GM12878 (cell line): ENCODE results near the gene LZIC. TPM values are rescaled to one million over a fixed set of nuclear protein-coding genes. Genes with fewer than 3 reads are reported as not detected.

Source experiments
- ATAC-seq: fragments of 200-7000 bp; cut with Tn5 transposase; 3 replicates; pipeline ENCODE4 v1.9.1; 2020; ENCODE audit warnings: mild to moderate bottlenecking, moderate library complexity
- BruUV-seq: library from RNA; stranded (reverse); fragments of 400-500 nt; replicated peaks from 2 replicates; lab custom pipeline; 2021; lab: Mats Ljungman, UMichigan
- CTCF ChIA-PET: fragments of 300-600 bp; sonication (Branson Sonifier 250); formaldehyde crosslinking; extraction: SDS; loops from one replicate; lab custom pipeline; 2021; ENCODE audit warnings: inconsistent platforms; lab: Yijun Ruan, JAX
- POLR2A ChIA-PET: fragments of 350-600 bp; formaldehyde crosslinking; extraction: SDS; loops from one replicate; lab custom pipeline; 2021; ENCODE audit warnings: inconsistent platforms; lab: Charles Lee
- RAD21 ChIA-PET: fragments of 300-600 bp; sonication (Branson Sonifier 250); formaldehyde crosslinking; loops from one replicate; lab custom pipeline; 2023; ENCODE audit warnings: antibody characterized with exemption; ENCODE audit not compliant: unreplicated experiment; lab: Charles Lee
- SMC1A ChIA-PET: fragments of 300-600 bp; sonication (Branson Sonifier 250); formaldehyde crosslinking; loops from one replicate; lab custom pipeline; 2023; ENCODE audit not compliant: unreplicated experiment, uncharacterized antibody; lab: Charles Lee
- DNase-seq: peaks from one replicate; pipeline ENCODE4 v3.0.0-alpha.2; 2011; ENCODE audit warnings: low read depth, low spot score
- FAIRE-seq: peaks from 3 replicates; lab custom pipeline; 2011; peaks lifted over from hg19 to GRCh38; lab: Jason Lieb, UNC
- H2AFZ ChIP-seq: 2 replicates; pipeline ENCODE4 v1.6.0; 2011; ENCODE audit warnings: low read depth, low read length, control low read depth; ENCODE audit not compliant: control insufficient read depth
- H3K27ac ChIP-seq: 2 replicates; pipeline ENCODE4 v1.5.1; 2011; ENCODE audit warnings: control low read depth; ENCODE audit not compliant: control insufficient read depth, insufficient read depth
- H3K27me3 ChIP-seq, 2 experiments: replicated peaks in 1 of 2; 2 replicates each; pipeline versions ENCODE4 v1.6.0 to v1.6.1; 2011; ENCODE audit warnings: low read length in 1 of 2; ENCODE audit not compliant: control insufficient read depth in 2 of 2, insufficient read depth in 2 of 2
- H3K36me3 ChIP-seq, 2 experiments: 2 replicates each; pipeline ENCODE4 v1.5.1; 2011; ENCODE audit warnings: low read length in 1 of 2; ENCODE audit not compliant: control insufficient read depth in 2 of 2, insufficient read depth in 2 of 2
- H3K4me1 ChIP-seq: 2 replicates; pipeline ENCODE4 v1.6.1; 2011; ENCODE audit warnings: mild to moderate bottlenecking, low read length, moderate library complexity, mixed read lengths; ENCODE audit not compliant: control insufficient read depth, insufficient read depth
- H3K4me2 ChIP-seq: 2 replicates; pipeline ENCODE4 v1.6.0; 2011; ENCODE audit warnings: control low read depth; ENCODE audit not compliant: control insufficient read depth, insufficient read depth
- H3K4me3 ChIP-seq: fragments of 200-600 bp; sonication (generic); 2 replicates; pipeline ENCODE4 v1.5.1; 2016
- H3K79me2 ChIP-seq: 2 replicates; pipeline ENCODE4 v1.6.0; 2011; ENCODE audit warnings: low read length; ENCODE audit not compliant: control insufficient read depth, insufficient read depth
- H3K9ac ChIP-seq: 2 replicates; pipeline ENCODE4 v1.8.0; 2011; ENCODE audit warnings: low read length, control low read depth, mixed read lengths; ENCODE audit not compliant: control insufficient read depth, insufficient read depth
- H3K9me3 ChIP-seq: replicated peaks from 3 replicates; pipeline ENCODE4 v1.5.1; 2011; ENCODE audit warnings: mild to moderate bottlenecking, low read length; ENCODE audit not compliant: control insufficient read depth, insufficient read depth
- H4K20me1 ChIP-seq: 2 replicates; pipeline ENCODE4 v1.6.0; 2011; ENCODE audit not compliant: control insufficient read depth, insufficient read depth
- CHD2 ChIP-seq: IDR thresholded peaks from 2 replicates; pipeline ENCODE4 v1.6.1; 2011; ENCODE audit warnings: low read depth, low read length, improper control_type of control experiment, borderline replicate concordance
- CREM ChIP-seq: IDR thresholded peaks from 2 replicates; pipeline ENCODE4 v1.6.1; 2014; ENCODE audit warnings: antibody characterized with exemption, low read depth
- HDAC6 ChIP-seq: fragments of 200-600 bp; sonication (generic); IDR thresholded peaks from one replicate; pipeline ENCODE4 v1.8.0; 2017; ENCODE audit warnings: antibody characterized with exemption; ENCODE audit not compliant: unreplicated experiment
- NFXL1 ChIP-seq: fragments of 450-650 bp; IDR thresholded peaks from 2 replicates; pipeline ENCODE4 v1.6.1; 2017; ENCODE audit warnings: antibody characterized with exemption, mild to moderate bottlenecking, borderline replicate concordance
- NRF1 ChIP-seq: conservative IDR thresholded peaks from 2 replicates; pipeline ENCODE4 v1.6.1; 2011; ENCODE audit warnings: mild to moderate bottlenecking, low read depth, low read length, improper control_type of control experiment
- PAX8 ChIP-seq: fragments of 450-650 bp; IDR thresholded peaks from 2 replicates; pipeline ENCODE4 v1.6.1; 2017; ENCODE audit warnings: mild to moderate bottlenecking, moderate library complexity
- POLR2AphosphoS2 ChIP-seq: IDR thresholded peaks from 2 replicates; pipeline ENCODE4 v1.6.1; 2011; ENCODE audit warnings: low read depth, mild to moderate bottlenecking, low read length, improper control_type of control experiment, moderate library complexity
- SREBF1 ChIP-seq: IDR thresholded peaks from 2 replicates; pipeline ENCODE4 v1.6.1; 2012; ENCODE audit warnings: mild to moderate bottlenecking, low read length
- ZNF622 ChIP-seq: fragments of 450-650 bp; IDR thresholded peaks from 2 replicates; pipeline ENCODE4 v1.6.1; 2017; ENCODE audit warnings: mild to moderate bottlenecking, inconsistent platforms
- WGBS: methylation state at CpG from one replicate; pipeline ENCODE4 v1.1.6; 2016; ENCODE audit warnings: low lambda C conversion rate; ENCODE audit not compliant: insufficient replicate concordance, insufficient coverage; ENCODE audit errors: missing lambda C conversion rate; 5-methylcytosine and 5-hydroxymethylcytosine counted together
- in situ Hi-C: fragments of 300-500 bp; cut with MboI; formaldehyde crosslinking; loops from 9 replicates; pipeline ENCODE4 v1.14.3; 2018; ENCODE audit warnings: mixed read lengths
- intact Hi-C: fragments of 100-400 bp; cut with micrococcal nuclease; formaldehyde crosslinking; loops from one replicate; pipeline ENCODE4 v1.14.2; 2022; ENCODE audit not compliant: unreplicated experiment
- polyA plus RNA-seq, 11 experiments: library from polyadenylated mRNA; depleted of rRNA in 4 of 11; unstranded in 6 of 11; stranded (reverse) in 5 of 11; fragments of >200 nt; fragmentation: Nextera tagmentation in 4 of 11; fragmentation: Illumina TruSeq in 1 of 11; extraction: Ambion mirVana in 4 of 11; extraction: Trizol in 1 of 11; gene quantifications; 1 replicate in 1 of 11; 2 replicates in 10 of 11; pipeline versions ENCODE4 v1.2.1 to v1.2.3, GENCODE V29; 2011 to 2016; ENCODE audit warnings: inconsistent platforms in 2 of 11, missing spikeins in 2 of 11, low read depth in 1 of 11
- total RNA-seq, 4 experiments: library from RNA; depleted of rRNA in 3 of 4; stranded (reverse); fragments of >200 nt in 3 of 4; fragmentation: Illumina TruSeq in 1 of 4; extraction: Trizol in 1 of 4; gene quantifications; 2 replicates each; pipeline versions ENCODE4 v1.2.1 to v1.2.3, GENCODE V29; 2013 to 2021
- TF ChIP-seq, protein P1 (sequence below): fragments of 450-650 bp; IDR thresholded peaks from 2 replicates; pipeline ENCODE4 v1.6.1; 2016; ENCODE audit warnings: mild to moderate bottlenecking
- TF ChIP-seq, protein P2 (sequence below): IDR thresholded peaks from 2 replicates; pipeline ENCODE4 v1.6.1; 2011; ENCODE audit warnings: borderline replicate concordance, low read depth, mild to moderate bottlenecking, moderate library complexity, mixed read lengths, low read length; ENCODE audit not compliant: insufficient read depth; ENCODE audit errors: extremely low read length
- TF ChIP-seq, protein P3 (sequence below): fragments of 450-650 bp; formaldehyde crosslinking; IDR thresholded peaks from 2 replicates; pipeline ENCODE4 v1.5.0; 2022; ENCODE audit warnings: mild to moderate bottlenecking, missing genetic modification characterization
- TF ChIP-seq, protein P4 (sequence below): fragments of 150-350 bp; IDR thresholded peaks from 2 replicates; pipeline ENCODE4 v1.6.1; 2016; ENCODE audit warnings: low read depth, low read length

LZIC gene
- total and polyA plus RNA-seq, 10 of the 15 experiments (the other 5 are each of a cell fraction or from before 2014, with no cell fraction given) = 7.3 to 30.3 (median 17.1) TPM

DNA sequence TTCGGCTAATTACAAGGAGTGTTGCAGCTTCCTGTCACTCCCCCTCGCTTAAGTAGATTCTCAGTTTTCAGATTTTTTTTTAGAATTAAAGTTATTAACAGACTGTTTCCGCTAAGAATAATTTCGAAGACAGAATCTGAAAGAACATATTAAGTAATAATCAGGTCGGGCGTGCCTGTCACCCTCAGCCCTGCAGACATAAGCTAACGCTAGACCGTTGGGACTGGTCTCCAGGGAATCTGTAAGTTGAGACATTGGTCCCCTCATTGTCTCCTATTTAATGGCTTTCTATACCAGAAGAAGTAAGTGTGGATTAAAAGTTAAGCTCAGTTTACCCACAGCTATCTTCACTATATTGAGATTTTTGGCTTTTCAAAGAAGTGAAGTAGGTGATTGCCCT, 14.5 kb upstream of the LZIC start (continued):
- TF ChIP-seq, protein P1, sequence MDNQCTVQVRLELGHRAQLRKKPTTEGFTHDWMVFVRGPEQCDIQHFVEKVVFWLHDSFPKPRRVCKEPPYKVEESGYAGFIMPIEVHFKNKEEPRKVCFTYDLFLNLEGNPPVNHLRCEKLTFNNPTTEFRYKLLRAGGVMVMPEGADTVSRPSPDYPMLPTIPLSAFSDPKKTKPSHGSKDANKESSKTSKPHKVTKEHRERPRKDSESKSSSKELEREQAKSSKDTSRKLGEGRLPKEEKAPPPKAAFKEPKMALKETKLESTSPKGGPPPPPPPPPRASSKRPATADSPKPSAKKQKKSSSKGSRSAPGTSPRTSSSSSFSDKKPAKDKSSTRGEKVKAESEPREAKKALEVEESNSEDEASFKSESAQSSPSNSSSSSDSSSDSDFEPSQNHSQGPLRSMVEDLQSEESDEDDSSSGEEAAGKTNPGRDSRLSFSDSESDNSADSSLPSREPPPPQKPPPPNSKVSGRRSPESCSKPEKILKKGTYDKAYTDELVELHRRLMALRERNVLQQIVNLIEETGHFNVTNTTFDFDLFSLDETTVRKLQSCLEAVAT = no peak

DNA sequence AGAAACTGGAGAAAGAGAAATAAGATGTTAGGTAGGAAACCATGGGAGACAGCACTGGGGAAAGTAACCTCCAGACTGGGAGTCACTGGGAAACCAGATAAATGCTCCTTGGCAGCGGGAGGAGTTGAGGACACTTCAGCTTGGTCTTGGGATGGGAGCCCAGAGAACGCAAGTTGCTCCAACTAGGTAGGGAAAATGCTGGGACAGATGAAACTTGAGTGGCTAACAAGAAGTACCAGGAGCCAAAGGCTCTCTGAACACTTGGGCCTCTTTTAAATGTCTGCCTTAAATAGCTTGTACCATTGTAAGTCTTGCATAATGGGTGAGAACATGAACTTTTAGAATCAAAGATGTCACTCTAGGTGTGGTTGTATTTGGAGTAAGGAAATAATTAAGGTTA, 3.1 kb upstream of the LZIC start:
- Histone ChIP-seq H3K9me3 (no peaks in the 10 kb centered on the region), H3K36me3 (no peaks in the 10 kb centered on the region; a peak in 1 of 4 replicates), H4K20me1 (no peaks in the 10 kb centered on the region), H2AFZ (no peak overlapping the region), H3K4me3 (no peak overlapping the region), H3K9ac (no peak overlapping the region), H3K4me1 (peaks cover 18% of the 10 kb centered on the region), H3K27ac (no peak overlapping the region), H3K79me2 (peaks cover 19% of the 10 kb centered on the region), H3K27me3 (no peaks in the 10 kb centered on the region), H3K4me2 (no peak overlapping the region)
- in situ Hi-C loops = no loop called here
- FAIRE-seq (no peak), DNase-seq (no peak), ATAC-seq (no peak)
- WGBS = 100% methylated on average over 2 of the region's 2 CpGs
- ChIA-PET POLR2A (no interaction called here), RAD21 (no interaction called here), CTCF (interaction anchor here (0.8 kb wide), 1 partner anchor 549 kb away, joined by 3 read pairs; no protein-coding TSS in a partner anchor), SMC1A (no interaction called here)
- no TSS peak for BruUV-seq
- intact Hi-C loops = no loop called here
- TF ChIP-seq HDAC6 (no peak), ZNF622 (no peak), NRF1 (no peak), SREBF1 (no peak), CREM (no peak), PAX8 (no peak), POLR2AphosphoS2 (no peak), CHD2 (no peak), NFXL1 (no peak)
- TF ChIP-seq, protein P2, sequence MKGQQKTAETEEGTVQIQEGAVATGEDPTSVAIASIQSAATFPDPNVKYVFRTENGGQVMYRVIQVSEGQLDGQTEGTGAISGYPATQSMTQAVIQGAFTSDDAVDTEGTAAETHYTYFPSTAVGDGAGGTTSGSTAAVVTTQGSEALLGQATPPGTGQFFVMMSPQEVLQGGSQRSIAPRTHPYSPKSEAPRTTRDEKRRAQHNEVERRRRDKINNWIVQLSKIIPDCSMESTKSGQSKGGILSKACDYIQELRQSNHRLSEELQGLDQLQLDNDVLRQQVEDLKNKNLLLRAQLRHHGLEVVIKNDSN = no peak
- TF ChIP-seq, protein P3, sequence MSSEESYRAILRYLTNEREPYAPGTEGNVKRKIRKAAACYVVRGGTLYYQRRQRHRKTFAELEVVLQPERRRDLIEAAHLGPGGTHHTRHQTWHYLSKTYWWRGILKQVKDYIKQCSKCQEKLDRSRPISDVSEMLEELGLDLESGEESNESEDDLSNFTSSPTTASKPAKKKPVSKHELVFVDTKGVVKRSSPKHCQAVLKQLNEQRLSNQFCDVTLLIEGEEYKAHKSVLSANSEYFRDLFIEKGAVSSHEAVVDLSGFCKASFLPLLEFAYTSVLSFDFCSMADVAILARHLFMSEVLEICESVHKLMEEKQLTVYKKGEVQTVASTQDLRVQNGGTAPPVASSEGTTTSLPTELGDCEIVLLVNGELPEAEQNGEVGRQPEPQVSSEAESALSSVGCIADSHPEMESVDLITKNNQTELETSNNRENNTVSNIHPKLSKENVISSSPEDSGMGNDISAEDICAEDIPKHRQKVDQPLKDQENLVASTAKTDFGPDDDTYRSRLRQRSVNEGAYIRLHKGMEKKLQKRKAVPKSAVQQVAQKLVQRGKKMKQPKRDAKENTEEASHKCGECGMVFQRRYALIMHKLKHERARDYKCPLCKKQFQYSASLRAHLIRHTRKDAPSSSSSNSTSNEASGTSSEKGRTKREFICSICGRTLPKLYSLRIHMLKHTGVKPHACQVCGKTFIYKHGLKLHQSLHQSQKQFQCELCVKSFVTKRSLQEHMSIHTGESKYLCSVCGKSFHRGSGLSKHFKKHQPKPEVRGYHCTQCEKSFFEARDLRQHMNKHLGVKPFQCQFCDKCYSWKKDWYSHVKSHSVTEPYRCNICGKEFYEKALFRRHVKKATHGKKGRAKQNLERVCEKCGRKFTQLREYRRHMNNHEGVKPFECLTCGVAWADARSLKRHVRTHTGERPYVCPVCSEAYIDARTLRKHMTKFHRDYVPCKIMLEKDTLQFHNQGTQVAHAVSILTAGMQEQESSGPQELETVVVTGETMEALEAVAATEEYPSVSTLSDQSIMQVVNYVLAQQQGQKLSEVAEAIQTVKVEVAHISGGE (CRISPR knock-in tag) = no peak
- TF ChIP-seq, protein P4, sequence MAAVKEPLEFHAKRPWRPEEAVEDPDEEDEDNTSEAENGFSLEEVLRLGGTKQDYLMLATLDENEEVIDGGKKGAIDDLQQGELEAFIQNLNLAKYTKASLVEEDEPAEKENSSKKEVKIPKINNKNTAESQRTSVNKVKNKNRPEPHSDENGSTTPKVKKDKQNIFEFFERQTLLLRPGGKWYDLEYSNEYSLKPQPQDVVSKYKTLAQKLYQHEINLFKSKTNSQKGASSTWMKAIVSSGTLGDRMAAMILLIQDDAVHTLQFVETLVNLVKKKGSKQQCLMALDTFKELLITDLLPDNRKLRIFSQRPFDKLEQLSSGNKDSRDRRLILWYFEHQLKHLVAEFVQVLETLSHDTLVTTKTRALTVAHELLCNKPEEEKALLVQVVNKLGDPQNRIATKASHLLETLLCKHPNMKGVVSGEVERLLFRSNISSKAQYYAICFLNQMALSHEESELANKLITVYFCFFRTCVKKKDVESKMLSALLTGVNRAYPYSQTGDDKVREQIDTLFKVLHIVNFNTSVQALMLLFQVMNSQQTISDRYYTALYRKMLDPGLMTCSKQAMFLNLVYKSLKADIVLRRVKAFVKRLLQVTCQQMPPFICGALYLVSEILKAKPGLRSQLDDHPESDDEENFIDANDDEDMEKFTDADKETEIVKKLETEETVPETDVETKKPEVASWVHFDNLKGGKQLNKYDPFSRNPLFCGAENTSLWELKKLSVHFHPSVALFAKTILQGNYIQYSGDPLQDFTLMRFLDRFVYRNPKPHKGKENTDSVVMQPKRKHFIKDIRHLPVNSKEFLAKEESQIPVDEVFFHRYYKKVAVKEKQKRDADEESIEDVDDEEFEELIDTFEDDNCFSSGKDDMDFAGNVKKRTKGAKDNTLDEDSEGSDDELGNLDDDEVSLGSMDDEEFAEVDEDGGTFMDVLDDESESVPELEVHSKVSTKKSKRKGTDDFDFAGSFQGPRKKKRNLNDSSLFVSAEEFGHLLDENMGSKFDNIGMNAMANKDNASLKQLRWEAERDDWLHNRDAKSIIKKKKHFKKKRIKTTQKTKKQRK = no peak
